Lower leg skin (tissue), 3 donors: ENCODE measurements around the gene ELMOD1.

Experiments used
- CTCF ChIP-seq, 3 donors: fragments of 450-650 bp; IDR thresholded peaks; one replicate each; pipeline ENCODE4 v1.5.1; 2016; ENCODE audit warnings: antibody characterized with exemption in 3 of 3, mild to moderate bottlenecking in 3 of 3, moderate library complexity in 2 of 3
- POLR2A ChIP-seq, 2 donors: fragments of 450-650 bp; IDR thresholded peaks; one replicate each; pipeline ENCODE4 v1.6.1; 2016 to 2017; ENCODE audit warnings: antibody characterized with exemption in 2 of 2, mild to moderate bottlenecking in 1 of 2, moderate library complexity in 1 of 2

- TF ChIP-seq POLR2A (IDR thresholded peaks at IDR 0.05), result no peak
- TF ChIP-seq CTCF (IDR thresholded peaks at IDR 0.05), result no peak
These were observed 78.3 kb downstream of the ELMOD1 start for GRCh38 chr11:107669191-107669740.
